ENCODE results near the gene FSTL5.

Gene FSTL5

DNA sequence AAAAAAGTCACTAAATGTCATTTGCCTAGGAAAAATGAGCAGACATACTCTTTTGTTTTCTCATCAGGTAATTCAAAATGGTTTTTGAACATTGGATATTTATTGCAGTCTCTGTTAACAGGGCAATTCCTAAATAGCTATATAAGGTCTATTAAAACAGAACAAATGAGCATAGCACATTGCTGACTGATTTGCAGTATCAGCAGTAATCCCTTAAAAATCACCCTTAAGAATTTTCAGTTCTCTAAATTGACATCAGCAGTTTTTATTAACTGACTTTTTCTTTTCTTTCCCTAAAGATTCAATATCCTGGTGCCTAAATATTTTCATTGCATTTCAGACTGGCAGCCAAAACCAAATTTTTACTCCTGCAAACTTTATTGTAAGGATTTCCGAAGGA is 270.2 kb downstream of the FSTL5 start:
- H3K9me2 ChIP-seq (replicated peaks; ENCODE audit: insufficient read depth, low read length): no peaks in the 10 kb centered on the region
- no peaks in the 10 kb centered on the region for H3K9me3 ChIP-seq (ENCODE audit: insufficient read depth, low read length)
- H3K9ac ChIP-seq (ENCODE audit: low read length): no peak overlapping the region
- H2AFZ ChIP-seq (ENCODE audit: low read depth, low read length, severe bottlenecking): no peak overlapping the region
- H3K79me2 ChIP-seq (ENCODE audit: insufficient read depth, low read length): no peaks in the 10 kb centered on the region
- H3K36me3 ChIP-seq (ENCODE audit: low read length): no peaks in the 10 kb centered on the region
- no peak overlapping the region for H3K4me3 ChIP-seq (ENCODE audit: insufficient read depth, low read length, poor library complexity, severe bottlenecking)
- no peak overlapping the region for H3K27ac ChIP-seq (ENCODE audit: low read depth, low read length)
- no peak for TF ChIP-seq EZH2phosphoT487 (conservative IDR thresholded peaks at IDR 0.05; ENCODE audit: low read length)
- TF ChIP-seq, protein P1, sequence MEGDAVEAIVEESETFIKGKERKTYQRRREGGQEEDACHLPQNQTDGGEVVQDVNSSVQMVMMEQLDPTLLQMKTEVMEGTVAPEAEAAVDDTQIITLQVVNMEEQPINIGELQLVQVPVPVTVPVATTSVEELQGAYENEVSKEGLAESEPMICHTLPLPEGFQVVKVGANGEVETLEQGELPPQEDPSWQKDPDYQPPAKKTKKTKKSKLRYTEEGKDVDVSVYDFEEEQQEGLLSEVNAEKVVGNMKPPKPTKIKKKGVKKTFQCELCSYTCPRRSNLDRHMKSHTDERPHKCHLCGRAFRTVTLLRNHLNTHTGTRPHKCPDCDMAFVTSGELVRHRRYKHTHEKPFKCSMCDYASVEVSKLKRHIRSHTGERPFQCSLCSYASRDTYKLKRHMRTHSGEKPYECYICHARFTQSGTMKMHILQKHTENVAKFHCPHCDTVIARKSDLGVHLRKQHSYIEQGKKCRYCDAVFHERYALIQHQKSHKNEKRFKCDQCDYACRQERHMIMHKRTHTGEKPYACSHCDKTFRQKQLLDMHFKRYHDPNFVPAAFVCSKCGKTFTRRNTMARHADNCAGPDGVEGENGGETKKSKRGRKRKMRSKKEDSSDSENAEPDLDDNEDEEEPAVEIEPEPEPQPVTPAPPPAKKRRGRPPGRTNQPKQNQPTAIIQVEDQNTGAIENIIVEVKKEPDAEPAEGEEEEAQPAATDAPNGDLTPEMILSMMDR (IDR thresholded peaks at IDR 0.05; ENCODE audit: insufficient read depth, low read length, poor library complexity, severe bottlenecking): no peak
- H3K27me3 ChIP-seq (ENCODE audit: low read length): no peaks in the 10 kb centered on the region
- no peak overlapping the region for H3K4me2 ChIP-seq (ENCODE audit: low read depth, low read length, poor library complexity, severe bottlenecking)
- H3F3A ChIP-seq (ENCODE audit: insufficient read depth): no peaks in the 10 kb centered on the region
- H4K20me1 ChIP-seq (ENCODE audit: low read depth, low read length): no peaks in the 10 kb centered on the region

DNA sequence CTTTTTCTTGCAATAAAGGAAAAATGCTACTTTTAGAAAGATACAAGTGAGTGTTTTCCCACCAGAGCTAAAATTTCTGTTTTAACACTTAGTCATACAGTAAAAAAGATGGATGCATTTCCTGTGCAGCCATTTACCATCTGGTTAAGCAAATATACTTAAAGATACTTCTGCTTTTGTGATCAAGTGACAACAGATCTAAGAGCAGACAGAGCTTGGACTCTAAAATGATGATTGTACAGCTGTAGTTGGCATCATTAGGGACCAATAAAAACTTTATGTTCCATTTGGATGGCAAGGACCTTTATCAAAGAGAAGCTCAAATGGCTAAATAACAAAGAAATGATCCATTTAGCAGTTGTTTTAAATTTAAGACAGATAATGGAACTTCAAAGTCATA is 270.8 kb downstream of the FSTL5 start:
- Histone ChIP-seq H3K4me3 (ENCODE audit: insufficient read depth, low read length, poor library complexity, severe bottlenecking) (no peak overlapping the region), H2AFZ (ENCODE audit: low read depth, low read length, severe bottlenecking) (no peak overlapping the region), H3K27me3 (ENCODE audit: low read length) (no peaks in the 10 kb centered on the region), H3K4me2 (ENCODE audit: low read depth, low read length, poor library complexity, severe bottlenecking) (no peak overlapping the region), H3K9me3 (ENCODE audit: insufficient read depth, low read length) (no peaks in the 10 kb centered on the region), H3K36me3 (ENCODE audit: low read length) (no peaks in the 10 kb centered on the region), H4K20me1 (ENCODE audit: low read depth, low read length) (no peaks in the 10 kb centered on the region), H3K27ac (ENCODE audit: low read depth, low read length) (no peak overlapping the region), H3K9me2 (replicated peaks; ENCODE audit: insufficient read depth, low read length) (no peaks in the 10 kb centered on the region), H3K9ac (ENCODE audit: low read length) (no peak overlapping the region), H3K79me2 (ENCODE audit: insufficient read depth, low read length) (no peaks in the 10 kb centered on the region), H3F3A (ENCODE audit: insufficient read depth) (no peaks in the 10 kb centered on the region)
- TF ChIP-seq, protein P1 (IDR thresholded peaks at IDR 0.05; ENCODE audit: insufficient read depth, low read length, poor library complexity, severe bottlenecking): no peak
- no peak for TF ChIP-seq EZH2phosphoT487 (conservative IDR thresholded peaks at IDR 0.05; ENCODE audit: low read length)

DNA sequence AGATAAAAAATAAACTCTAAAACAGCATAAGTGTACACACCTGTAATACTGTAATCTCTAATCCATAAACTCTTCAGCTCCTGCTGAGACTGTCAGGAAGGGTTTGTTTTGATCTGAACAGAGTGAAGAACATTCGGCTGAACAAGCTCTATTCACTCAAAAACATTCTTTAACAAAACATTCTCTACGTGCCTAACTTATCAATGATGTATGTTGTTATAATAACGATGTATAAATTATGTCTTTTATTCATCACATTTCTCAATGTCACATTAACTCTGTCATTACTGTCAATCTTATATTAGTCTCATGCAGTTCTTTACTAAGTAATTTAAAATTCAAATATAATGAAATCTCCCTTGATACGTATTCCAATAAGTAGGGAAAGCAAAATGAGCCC is 280.6 kb downstream of the FSTL5 start:
- no peak overlapping the region for H3K9ac ChIP-seq (ENCODE audit: low read length)
- TF ChIP-seq, protein P1 (IDR thresholded peaks at IDR 0.05; ENCODE audit: insufficient read depth, low read length, poor library complexity, severe bottlenecking): no peak
- H3K27me3 ChIP-seq (ENCODE audit: low read length): no peaks in the 10 kb centered on the region
- no peak overlapping the region for H3K4me2 ChIP-seq (ENCODE audit: low read depth, low read length, poor library complexity, severe bottlenecking)
- no peaks in the 10 kb centered on the region for H3K9me2 ChIP-seq (replicated peaks; ENCODE audit: insufficient read depth, low read length)
- no peaks in the 10 kb centered on the region for H4K20me1 ChIP-seq (ENCODE audit: low read depth, low read length)
- no peak overlapping the region for H3K27ac ChIP-seq (ENCODE audit: low read depth, low read length)
- no peaks in the 10 kb centered on the region for H3K36me3 ChIP-seq (ENCODE audit: low read length)
- H2AFZ ChIP-seq (ENCODE audit: low read depth, low read length, severe bottlenecking): no peak overlapping the region
- H3F3A ChIP-seq (ENCODE audit: insufficient read depth): no peaks in the 10 kb centered on the region
- H3K4me3 ChIP-seq (ENCODE audit: insufficient read depth, low read length, poor library complexity, severe bottlenecking): no peak overlapping the region
- no peaks in the 10 kb centered on the region for H3K79me2 ChIP-seq (ENCODE audit: insufficient read depth, low read length)
- no peaks in the 10 kb centered on the region for H3K9me3 ChIP-seq (ENCODE audit: insufficient read depth, low read length)

DNA sequence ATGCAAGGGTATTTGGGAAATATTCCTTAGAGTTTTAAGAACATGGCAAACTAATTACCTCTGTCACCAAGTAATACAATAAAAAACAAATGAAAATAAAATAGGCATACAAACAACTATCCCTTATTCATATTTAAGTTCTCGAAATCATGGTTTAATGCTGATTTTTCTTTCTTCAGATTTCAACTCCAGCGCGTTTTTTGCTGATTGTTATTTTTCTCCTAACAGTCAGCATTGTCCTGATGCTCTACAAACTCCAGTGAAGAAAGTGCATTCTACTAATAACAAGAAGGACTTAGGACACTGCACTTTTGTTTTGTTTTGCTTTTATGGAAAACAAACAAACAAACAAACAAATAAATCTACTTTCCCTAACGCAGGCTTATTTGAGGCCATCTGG is 282.4 kb downstream of the FSTL5 start:
- no peak overlapping the region for H3K4me3 ChIP-seq (ENCODE audit: insufficient read depth, low read length, poor library complexity, severe bottlenecking)
- no peaks in the 10 kb centered on the region for H3F3A ChIP-seq (ENCODE audit: insufficient read depth)
- no peaks in the 10 kb centered on the region for H3K27me3 ChIP-seq (ENCODE audit: low read length)
- H3K4me2 ChIP-seq (ENCODE audit: low read depth, low read length, poor library complexity, severe bottlenecking): no peak overlapping the region
- H3K9me2 ChIP-seq (replicated peaks; ENCODE audit: insufficient read depth, low read length): no peaks in the 10 kb centered on the region
- H4K20me1 ChIP-seq (ENCODE audit: low read depth, low read length): no peaks in the 10 kb centered on the region
- no peak overlapping the region for H2AFZ ChIP-seq (ENCODE audit: low read depth, low read length, severe bottlenecking)
- no peaks in the 10 kb centered on the region for H3K36me3 ChIP-seq (ENCODE audit: low read length)
- H3K79me2 ChIP-seq (ENCODE audit: insufficient read depth, low read length): no peaks in the 10 kb centered on the region
- no peak overlapping the region for H3K9ac ChIP-seq (ENCODE audit: low read length)
- TF ChIP-seq, protein P1 (IDR thresholded peaks at IDR 0.05; ENCODE audit: insufficient read depth, low read length, poor library complexity, severe bottlenecking): no peak
- no peak for TF ChIP-seq EZH2phosphoT487 (conservative IDR thresholded peaks at IDR 0.05; ENCODE audit: low read length)
- H3K27ac ChIP-seq (ENCODE audit: low read depth, low read length): no peak overlapping the region
- no peaks in the 10 kb centered on the region for H3K9me3 ChIP-seq (ENCODE audit: insufficient read depth, low read length)

Data from SU-DHL-6 (cell line).